ENCODE measurements around the gene DPY19L3.

Gene DPY19L3

DNA sequence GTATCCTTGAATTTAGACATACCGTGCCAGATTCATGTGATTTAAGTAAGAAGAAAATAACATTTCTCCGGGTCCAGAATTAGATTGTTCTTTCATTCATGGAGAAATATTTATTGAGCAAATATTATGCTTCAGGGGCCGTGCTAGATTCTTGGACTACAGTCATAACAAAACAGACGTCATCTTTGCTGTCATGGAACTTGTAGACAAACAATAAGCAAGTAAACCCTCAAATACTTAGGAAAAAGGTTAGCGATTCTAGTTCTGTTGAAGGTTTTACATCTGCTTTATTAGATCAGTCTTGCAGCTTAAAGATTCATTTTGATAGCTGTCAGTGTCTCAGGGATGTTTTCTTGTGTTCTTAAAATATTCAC lies 43.3 kb upstream of the DPY19L3 start:
- no peaks in the 10 kb centered on the region for H3K9me3 ChIP-seq (ENCODE audit: severe bottlenecking)
- no peak overlapping the region for H3K4me3 ChIP-seq (ENCODE audit: low read depth, low read length)
- H3K27ac ChIP-seq, result no peak overlapping the region
- H3K36me3 ChIP-seq, result peaks cover 61% of the 10 kb centered on the region
- TF ChIP-seq, protein P1, sequence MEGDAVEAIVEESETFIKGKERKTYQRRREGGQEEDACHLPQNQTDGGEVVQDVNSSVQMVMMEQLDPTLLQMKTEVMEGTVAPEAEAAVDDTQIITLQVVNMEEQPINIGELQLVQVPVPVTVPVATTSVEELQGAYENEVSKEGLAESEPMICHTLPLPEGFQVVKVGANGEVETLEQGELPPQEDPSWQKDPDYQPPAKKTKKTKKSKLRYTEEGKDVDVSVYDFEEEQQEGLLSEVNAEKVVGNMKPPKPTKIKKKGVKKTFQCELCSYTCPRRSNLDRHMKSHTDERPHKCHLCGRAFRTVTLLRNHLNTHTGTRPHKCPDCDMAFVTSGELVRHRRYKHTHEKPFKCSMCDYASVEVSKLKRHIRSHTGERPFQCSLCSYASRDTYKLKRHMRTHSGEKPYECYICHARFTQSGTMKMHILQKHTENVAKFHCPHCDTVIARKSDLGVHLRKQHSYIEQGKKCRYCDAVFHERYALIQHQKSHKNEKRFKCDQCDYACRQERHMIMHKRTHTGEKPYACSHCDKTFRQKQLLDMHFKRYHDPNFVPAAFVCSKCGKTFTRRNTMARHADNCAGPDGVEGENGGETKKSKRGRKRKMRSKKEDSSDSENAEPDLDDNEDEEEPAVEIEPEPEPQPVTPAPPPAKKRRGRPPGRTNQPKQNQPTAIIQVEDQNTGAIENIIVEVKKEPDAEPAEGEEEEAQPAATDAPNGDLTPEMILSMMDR (IDR thresholded peaks at IDR 0.05; ENCODE audit: low read depth, low read length), result no peak
- no peaks in the 10 kb centered on the region for H3K27me3 ChIP-seq (ENCODE audit: insufficient read depth, low read depth, severe bottlenecking)
- no peak for DNase-seq

DNA sequence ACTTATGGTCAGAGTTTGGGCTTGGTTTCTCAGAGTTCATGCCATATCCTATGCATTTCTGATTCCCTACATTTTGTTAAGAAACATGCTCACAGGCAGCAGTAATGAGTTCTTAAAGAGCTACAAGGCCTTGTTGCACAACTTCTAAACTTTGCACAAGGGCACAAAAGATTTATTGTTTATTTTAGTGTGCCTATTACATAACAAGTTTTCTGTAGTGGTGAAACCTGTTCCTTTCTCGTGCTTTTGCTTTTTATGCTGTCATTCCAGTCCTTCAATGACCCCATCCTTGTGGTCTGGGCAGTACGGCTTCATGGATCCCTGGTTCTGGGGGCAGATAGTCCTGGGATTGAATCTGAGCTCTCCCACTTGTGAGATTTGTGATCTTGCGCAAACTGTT lies 42.4 kb upstream of the DPY19L3 start:
- DNase-seq, result no peak
- Histone ChIP-seq H3K4me3 (ENCODE audit: low read depth, low read length) (no peak overlapping the region), H3K36me3 (peaks cover 57% of the 10 kb centered on the region), H3K27me3 (ENCODE audit: insufficient read depth, low read depth, severe bottlenecking) (no peaks in the 10 kb centered on the region), H3K9me3 (ENCODE audit: severe bottlenecking) (no peaks in the 10 kb centered on the region), H3K27ac (no peak overlapping the region)
- TF ChIP-seq, protein P1 (IDR thresholded peaks at IDR 0.05; ENCODE audit: low read depth, low read length), result no peak

DNA sequence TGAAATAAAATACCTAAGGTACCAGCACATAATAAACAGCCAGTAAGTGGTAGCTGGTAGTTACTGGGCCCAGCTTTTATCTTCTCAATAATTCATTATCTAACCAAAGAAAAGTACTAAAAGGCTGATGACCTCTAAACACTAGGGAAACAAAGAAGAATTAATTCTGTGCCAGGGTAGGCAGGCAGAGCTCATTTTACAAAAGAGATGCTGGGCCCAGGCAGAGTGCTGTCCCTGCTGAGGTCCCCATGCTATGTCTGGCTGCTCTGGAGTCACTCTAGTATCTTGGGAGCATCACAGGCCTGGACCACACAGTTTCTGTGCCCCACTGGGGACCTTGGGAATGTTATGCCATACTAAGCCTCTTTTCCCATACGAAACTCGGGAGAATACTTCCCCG lies 41.9 kb upstream of the DPY19L3 start:
- TF ChIP-seq, protein P1 (IDR thresholded peaks at IDR 0.05; ENCODE audit: low read depth, low read length), result no peak
- Histone ChIP-seq H3K27ac (no peak overlapping the region), H3K4me3 (ENCODE audit: low read depth, low read length) (no peak overlapping the region), H3K9me3 (ENCODE audit: severe bottlenecking) (no peaks in the 10 kb centered on the region), H3K27me3 (ENCODE audit: insufficient read depth, low read depth, severe bottlenecking) (no peaks in the 10 kb centered on the region), H3K36me3 (peaks cover 53% of the 10 kb centered on the region)
- DNase-seq, result no peak

DNA sequence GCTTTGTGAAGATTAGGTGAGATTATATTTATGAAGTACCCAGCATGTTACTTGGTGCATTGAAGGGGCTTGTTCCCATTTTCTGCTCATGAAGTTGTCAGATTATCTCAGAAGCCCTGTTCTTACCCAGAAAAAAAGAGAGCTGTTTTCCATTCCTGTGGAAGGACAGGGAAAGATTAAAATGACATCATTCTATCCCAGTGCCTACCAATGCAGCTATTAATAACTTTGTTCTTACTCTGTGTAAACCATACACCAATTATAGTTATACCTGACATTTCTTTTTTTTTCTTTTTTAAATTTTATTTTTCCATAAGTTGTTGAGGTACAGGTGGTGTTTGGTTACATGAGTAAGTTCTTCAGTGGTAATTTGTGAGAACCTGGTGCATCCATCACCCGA lies 41.5 kb upstream of the DPY19L3 start:
- TF ChIP-seq, protein P1 (IDR thresholded peaks at IDR 0.05; ENCODE audit: low read depth, low read length), result no peak
- DNase-seq, result no peak
- no peaks in the 10 kb centered on the region for H3K27me3 ChIP-seq (ENCODE audit: insufficient read depth, low read depth, severe bottlenecking)
- peaks cover 49% of the 10 kb centered on the region for H3K36me3 ChIP-seq
- H3K4me3 ChIP-seq (ENCODE audit: low read depth, low read length), result no peak overlapping the region
- no peak overlapping the region for H3K27ac ChIP-seq
- no peaks in the 10 kb centered on the region for H3K9me3 ChIP-seq (ENCODE audit: severe bottlenecking)

DNA sequence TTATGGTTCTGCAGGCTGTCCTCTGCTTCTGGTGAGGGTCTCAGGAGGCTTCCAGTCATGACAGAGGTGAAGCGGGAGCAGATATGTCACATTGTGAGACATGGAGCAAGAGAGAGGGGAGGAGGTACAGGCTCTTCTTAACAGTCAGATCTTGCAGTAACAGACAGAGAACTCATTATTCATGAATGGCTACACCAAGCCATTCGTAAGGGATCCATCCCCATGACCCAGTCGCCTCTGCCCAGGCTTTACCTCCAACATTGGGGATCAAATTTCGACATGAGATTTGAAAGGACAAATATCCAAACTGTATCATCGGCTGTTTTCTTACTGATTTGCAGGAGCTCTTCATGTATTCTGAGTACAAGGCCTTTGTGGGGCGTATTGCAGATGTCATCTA lies 38.5 kb upstream of the DPY19L3 start:
- H3K36me3 ChIP-seq, result peaks cover 38% of the 10 kb centered on the region
- TF ChIP-seq, protein P1 (IDR thresholded peaks at IDR 0.05; ENCODE audit: low read depth, low read length), result no peak

DNA sequence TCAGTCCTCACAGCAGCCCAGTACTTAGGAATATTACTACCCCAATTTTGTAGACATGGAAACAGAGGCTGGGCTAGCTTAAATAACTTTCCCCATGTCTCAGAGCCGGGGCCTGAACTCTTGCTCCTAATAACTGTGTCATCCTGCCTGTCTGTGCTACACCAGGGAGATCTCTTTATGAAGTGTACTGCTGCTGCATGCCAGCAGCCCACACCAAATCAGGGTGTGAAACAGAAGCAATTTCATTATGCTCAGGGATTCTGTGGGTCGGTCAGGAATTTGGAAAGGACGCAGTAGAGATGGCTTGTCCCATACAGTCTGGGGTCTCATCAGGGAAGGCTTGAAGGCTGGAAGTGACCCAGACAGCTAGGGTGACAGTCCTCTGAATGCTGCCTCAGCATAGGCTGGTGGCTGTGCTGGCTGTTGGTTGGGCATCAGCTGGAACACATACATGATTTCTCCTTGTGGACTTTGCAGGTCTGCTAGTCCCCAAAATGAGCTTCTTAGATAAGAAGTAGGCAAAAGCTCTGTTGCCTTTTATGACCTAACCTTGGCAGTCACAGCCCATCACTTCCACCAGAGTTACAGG lies 37.5 kb upstream of the DPY19L3 start:
- no peaks in the 10 kb centered on the region for H3K27me3 ChIP-seq (ENCODE audit: insufficient read depth, low read depth, severe bottlenecking)
- no peak overlapping the region for H3K4me3 ChIP-seq (ENCODE audit: low read depth, low read length)
- H3K27ac ChIP-seq, result no peak overlapping the region
- no peak for DNase-seq
- TF ChIP-seq, protein P1 (IDR thresholded peaks at IDR 0.05; ENCODE audit: low read depth, low read length), result no peak
- peaks cover 44% of the 10 kb centered on the region for H3K36me3 ChIP-seq
- no peaks in the 10 kb centered on the region for H3K9me3 ChIP-seq (ENCODE audit: severe bottlenecking)

More for the DNA sequence above, 38.5 kb upstream of the DPY19L3 start:
- no peak for DNase-seq
- Histone ChIP-seq H3K4me3 (ENCODE audit: low read depth, low read length) (no peak overlapping the region), H3K27me3 (ENCODE audit: insufficient read depth, low read depth, severe bottlenecking) (no peaks in the 10 kb centered on the region), H3K27ac (no peak overlapping the region), H3K9me3 (ENCODE audit: severe bottlenecking) (no peaks in the 10 kb centered on the region)

All from WERI-Rb-1 (cell line).